H9 (cell line): Measurements from ENCODE around the gene KRTAP10-8. TPM values are rescaled to one million over a fixed set of nuclear protein-coding genes. Genes with fewer than 3 reads are reported as not detected.

ENCODE experiments used
- DNase-seq: peaks from one replicate; pipeline ENCODE4 v3.0.0-alpha.2; 2017
- H2AFZ ChIP-seq: one replicate; pipeline ENCODE4 v1.6.1; 2013; ENCODE audit warnings: mild to moderate bottlenecking, low read length, control low read depth, moderate library complexity
- H2AK5ac ChIP-seq: 2 replicates; pipeline ENCODE4 v1.6.1; 2013; ENCODE audit warnings: low read length, control low read depth, mixed read lengths; ENCODE audit not compliant: insufficient read length
- H2BK120ac ChIP-seq: one replicate; pipeline ENCODE4 v1.6.1; 2013; ENCODE audit warnings: low read depth, mild to moderate bottlenecking, low read length, control low read depth, inconsistent platforms; ENCODE audit not compliant: poor library complexity, severe bottlenecking
- H2BK12ac ChIP-seq: 2 replicates; pipeline ENCODE4 v1.6.1; 2013; ENCODE audit warnings: low read length, control low read depth, mixed read lengths, low read depth; ENCODE audit not compliant: insufficient read length
- H2BK15ac ChIP-seq: 2 replicates; pipeline ENCODE4 v1.6.1; 2013; ENCODE audit warnings: low read depth, low read length, control low read depth
- H2BK20ac ChIP-seq: one replicate; pipeline ENCODE4 v1.6.1; 2013; ENCODE audit warnings: low read depth, mild to moderate bottlenecking, low read length, control low read depth, inconsistent platforms; ENCODE audit not compliant: poor library complexity, severe bottlenecking
- H2BK5ac ChIP-seq: 2 replicates; pipeline ENCODE4 v1.6.1; 2013; ENCODE audit warnings: low read length, control low read depth, mixed read lengths; ENCODE audit not compliant: insufficient read length
- H3K14ac ChIP-seq: 2 replicates; pipeline ENCODE4 v1.6.1; 2013; ENCODE audit warnings: low read length, control low read depth; ENCODE audit not compliant: insufficient read depth
- H3K18ac ChIP-seq: 2 replicates; pipeline ENCODE4 v1.6.1; 2013; ENCODE audit warnings: low read depth, mild to moderate bottlenecking, mixed read lengths, low read length, control low read depth; ENCODE audit not compliant: insufficient read length
- H3K23ac ChIP-seq: 2 replicates; pipeline ENCODE4 v1.6.1; 2013; ENCODE audit warnings: low read length, control low read depth, mixed read lengths, low read depth; ENCODE audit not compliant: insufficient read length
- H3K23me2 ChIP-seq: 2 replicates; pipeline ENCODE4 v1.6.1; 2013; ENCODE audit warnings: low read depth, mild to moderate bottlenecking, mixed read lengths, low read length, control low read depth; ENCODE audit not compliant: insufficient read length, poor library complexity, severe bottlenecking
- H3K27ac ChIP-seq: 2 replicates; pipeline ENCODE4 v1.5.1; 2013; ENCODE audit warnings: low read length, control low read depth, mixed read lengths, low read depth; ENCODE audit not compliant: insufficient read length
- H3K27me3 ChIP-seq: 2 replicates; pipeline ENCODE4 v1.6.1; 2013; ENCODE audit warnings: low read length, control low read depth, inconsistent platforms; ENCODE audit not compliant: insufficient read depth
- H3K4ac ChIP-seq: 2 replicates; pipeline ENCODE4 v1.6.1; 2013; ENCODE audit warnings: low read depth, mild to moderate bottlenecking, control low read depth, inconsistent platforms, low read length, moderate library complexity
- H3K4me1 ChIP-seq: 2 replicates; pipeline ENCODE4 v1.6.1; 2013; ENCODE audit warnings: low read length, control low read depth, inconsistent platforms; ENCODE audit not compliant: insufficient read depth
- H3K4me2 ChIP-seq: 2 replicates; pipeline ENCODE4 v1.6.1; 2013; ENCODE audit warnings: low read length, control low read depth, mixed read lengths; ENCODE audit not compliant: insufficient read length, insufficient read depth
- H3K56ac ChIP-seq: 2 replicates; pipeline ENCODE4 v1.6.1; 2013; ENCODE audit warnings: low read depth, mild to moderate bottlenecking, mixed read lengths, low read length, control low read depth; ENCODE audit not compliant: insufficient read length
- H3K79me1 ChIP-seq: 2 replicates; pipeline ENCODE4 v1.6.1; 2013; ENCODE audit warnings: low read depth, mild to moderate bottlenecking, moderate library complexity, low read length, control low read depth, inconsistent platforms; ENCODE audit not compliant: insufficient read depth, poor library complexity, severe bottlenecking
- H3K79me2 ChIP-seq: 2 replicates; pipeline ENCODE4 v1.6.1; 2013; ENCODE audit warnings: low read length, control low read depth, inconsistent platforms; ENCODE audit not compliant: insufficient read depth
- H3K9ac ChIP-seq: 2 replicates; pipeline ENCODE4 v1.6.1; 2013; ENCODE audit warnings: low read length, control low read depth, mixed read lengths; ENCODE audit not compliant: insufficient read length; ENCODE audit errors: extremely low read depth
- H3K9me3 ChIP-seq: one replicate; pipeline ENCODE4 v1.6.1; 2013; ENCODE audit warnings: low read depth, low read length, inconsistent platforms; ENCODE audit not compliant: control insufficient read depth
- H3T11ph ChIP-seq: one replicate; pipeline ENCODE4 v1.6.1; 2013; ENCODE audit warnings: mild to moderate bottlenecking, low read length, control low read depth, inconsistent platforms
- H4K20me1 ChIP-seq: one replicate; pipeline ENCODE4 v1.6.1; 2013; ENCODE audit not compliant: control insufficient read depth, insufficient read length, insufficient read depth
- H4K5ac ChIP-seq: 2 replicates; pipeline ENCODE4 v1.6.1; 2013; ENCODE audit warnings: low read depth, mild to moderate bottlenecking, mixed read lengths, low read length, control low read depth; ENCODE audit not compliant: insufficient read length
- H4K8ac ChIP-seq: replicated peaks from 2 replicates; pipeline ENCODE4 v1.6.1; 2013; ENCODE audit warnings: low read length, control low read depth, mixed read lengths, low read depth; ENCODE audit not compliant: insufficient read length
- H4K91ac ChIP-seq: 2 replicates; pipeline ENCODE4 v1.6.1; 2013; ENCODE audit warnings: low read depth, mild to moderate bottlenecking, moderate library complexity, mixed read lengths, low read length, control low read depth; ENCODE audit not compliant: insufficient read length
- H3K27ac Mint-ChIP-seq, 3 experiments: 2 replicates in 2 of 3; 3 replicates in 1 of 3; pipeline ENCODE4 v1.8.0; 2020 to 2021; ENCODE audit warnings: mixed read lengths in 3 of 3, mild to moderate bottlenecking in 1 of 3, moderate library complexity in 1 of 3
- H3K27me3 Mint-ChIP-seq: 2 replicates; pipeline ENCODE4 v1.8.0; 2021; ENCODE audit warnings: low read depth, mild to moderate bottlenecking, moderate library complexity, mixed read lengths
- H3K36me3 Mint-ChIP-seq, 3 experiments: 2 replicates in 2 of 3; 3 replicates in 1 of 3; pipeline ENCODE4 v1.8.0; 2020 to 2021; ENCODE audit warnings: low read depth in 3 of 3, mixed read lengths in 3 of 3; ENCODE audit not compliant: insufficient read depth in 1 of 3
- H3K4me1 Mint-ChIP-seq, 2 experiments: 2 replicates each; pipeline ENCODE4 v1.8.0; 2020; ENCODE audit warnings: mixed read lengths in 2 of 2
- H3K4me3 Mint-ChIP-seq, 2 experiments: 2 replicates in 1 of 2; 3 replicates in 1 of 2; pipeline ENCODE4 v1.8.0; 2020 to 2021; ENCODE audit warnings: mild to moderate bottlenecking in 2 of 2, mixed read lengths in 2 of 2, moderate library complexity in 1 of 2
- H3K9me3 Mint-ChIP-seq, 2 experiments: 2 replicates in 1 of 2; 3 replicates in 1 of 2; pipeline ENCODE4 v1.8.0; 2020; ENCODE audit warnings: mild to moderate bottlenecking in 2 of 2, mixed read lengths in 2 of 2, moderate library complexity in 1 of 2
- WGBS: extraction: QIAGEN DNeasy Blood & Tissue Kit; methylation state at CpG from one replicate; pipeline ENCODE4 v1.1.7; 2013; ENCODE audit warnings: missing lambda C conversion rate, low lambda C conversion rate, mixed read lengths; ENCODE audit not compliant: insufficient read length; ENCODE audit errors: extremely low coverage; 5-methylcytosine and 5-hydroxymethylcytosine counted together
- total RNA-seq: library from RNA; stranded (reverse); gene quantifications from 2 replicates; pipeline ENCODE4 v1.2.1, GENCODE V29; 2021
- TF ChIP-seq, protein P1 (sequence below): fragments of 200-600 bp; sonication (generic); conservative IDR thresholded peaks from 3 replicates; pipeline ENCODE4 v1.8.0; 2021; ENCODE audit warnings: antibody characterized with exemption, mild to moderate bottlenecking

Gene KRTAP10-8
- total RNA-seq, 1 experiment from 2014 or later = not detected

DNA sequence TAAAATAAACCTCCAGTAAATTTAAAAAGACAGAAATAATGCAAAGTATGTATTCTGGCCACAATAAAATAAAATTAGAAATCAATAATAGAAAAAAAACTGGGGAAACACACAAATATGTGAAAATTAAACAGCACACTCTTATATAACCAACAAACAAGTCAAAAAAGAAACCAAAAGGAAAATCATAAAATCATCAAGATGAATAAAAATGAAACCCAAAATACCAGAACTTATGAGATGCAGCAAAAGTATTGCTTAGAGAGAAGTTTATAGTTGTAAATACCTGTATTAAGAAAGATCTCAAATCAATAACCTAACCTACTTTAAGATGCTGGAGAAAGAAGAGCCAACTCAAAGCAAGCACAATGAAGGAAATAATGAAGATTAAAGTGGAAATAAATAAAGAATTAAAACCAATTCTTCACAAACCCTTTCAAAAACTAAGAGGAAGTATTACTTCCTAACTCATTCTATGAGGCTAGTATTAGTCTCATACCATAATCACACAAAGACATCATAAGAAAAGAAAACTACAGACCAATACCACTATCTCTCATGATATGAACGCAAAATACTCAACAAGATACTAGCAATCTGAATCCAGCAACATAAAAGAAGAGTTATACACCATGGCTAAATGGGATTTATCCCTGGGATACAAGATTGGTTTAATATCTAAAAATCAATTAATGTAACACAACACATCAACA lies 46.8 kb upstream of the KRTAP10-8 start:
- no peaks in the 10 kb centered on the region for H3K4me1 ChIP-seq
- H2BK15ac ChIP-seq = no peak overlapping the region
- no peak overlapping the region for H3K9ac ChIP-seq
- no peak overlapping the region for H4K91ac ChIP-seq
- H3K4ac ChIP-seq = no peak overlapping the region
- H3K27me3 ChIP-seq = no peaks in the 10 kb centered on the region
- no peak overlapping the region for H3K4me2 ChIP-seq
- no peak overlapping the region for H3K14ac ChIP-seq
- Mint-ChIP-seq H3K4me1 (no peaks in the 10 kb centered on the region), H3K4me3 (no peak overlapping the region; a peak in 1 of 5 replicates), H3K27ac (no peak overlapping the region), H3K27me3 (peaks cover 9% of the 10 kb centered on the region), H3K36me3 (no peaks in the 10 kb centered on the region; a peak in 1 of 7 replicates), H3K9me3 (no peaks in the 10 kb centered on the region)
- H2BK5ac ChIP-seq = no peak overlapping the region
- H3K23ac ChIP-seq = no peak overlapping the region
- H2AK5ac ChIP-seq = no peak overlapping the region
- no peak overlapping the region for H2BK12ac ChIP-seq
- no peak overlapping the region for H2BK120ac ChIP-seq
- WGBS = no CpG with 5 or more reads among the region's 1 CpG
- H3K23me2 ChIP-seq = no peaks in the 10 kb centered on the region
- no peak overlapping the region for H3T11ph ChIP-seq
- no peak overlapping the region for H4K8ac ChIP-seq
- no peaks in the 10 kb centered on the region for H3K79me1 ChIP-seq
- no peak overlapping the region for H2AFZ ChIP-seq
- H4K5ac ChIP-seq = no peak overlapping the region
- no peaks in the 10 kb centered on the region for H3K9me3 ChIP-seq
- no peak overlapping the region for H2BK20ac ChIP-seq
- no peak overlapping the region for H3K18ac ChIP-seq
- H3K79me2 ChIP-seq = no peaks in the 10 kb centered on the region
- no peaks in the 10 kb centered on the region for H4K20me1 ChIP-seq
- TF ChIP-seq, protein P1, sequence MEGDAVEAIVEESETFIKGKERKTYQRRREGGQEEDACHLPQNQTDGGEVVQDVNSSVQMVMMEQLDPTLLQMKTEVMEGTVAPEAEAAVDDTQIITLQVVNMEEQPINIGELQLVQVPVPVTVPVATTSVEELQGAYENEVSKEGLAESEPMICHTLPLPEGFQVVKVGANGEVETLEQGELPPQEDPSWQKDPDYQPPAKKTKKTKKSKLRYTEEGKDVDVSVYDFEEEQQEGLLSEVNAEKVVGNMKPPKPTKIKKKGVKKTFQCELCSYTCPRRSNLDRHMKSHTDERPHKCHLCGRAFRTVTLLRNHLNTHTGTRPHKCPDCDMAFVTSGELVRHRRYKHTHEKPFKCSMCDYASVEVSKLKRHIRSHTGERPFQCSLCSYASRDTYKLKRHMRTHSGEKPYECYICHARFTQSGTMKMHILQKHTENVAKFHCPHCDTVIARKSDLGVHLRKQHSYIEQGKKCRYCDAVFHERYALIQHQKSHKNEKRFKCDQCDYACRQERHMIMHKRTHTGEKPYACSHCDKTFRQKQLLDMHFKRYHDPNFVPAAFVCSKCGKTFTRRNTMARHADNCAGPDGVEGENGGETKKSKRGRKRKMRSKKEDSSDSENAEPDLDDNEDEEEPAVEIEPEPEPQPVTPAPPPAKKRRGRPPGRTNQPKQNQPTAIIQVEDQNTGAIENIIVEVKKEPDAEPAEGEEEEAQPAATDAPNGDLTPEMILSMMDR = no peak
- DNase-seq = no peak
- no peak overlapping the region for H3K27ac ChIP-seq
- H3K56ac ChIP-seq = no peak overlapping the region
